Testis (tissue), 3 donors: ENCODE results near the gene ZNF567. TPM values are rescaled to one million over a fixed set of nuclear protein-coding genes. Genes with fewer than 3 reads are reported as not detected.

ENCODE experiments used
- DNase-seq: peaks from one replicate; pipeline ENCODE4 v3.0.0-alpha.2; 2019
- H3K27ac ChIP-seq, 2 donors: fragments of 200-600 bp; sonication (generic); one replicate each; pipeline ENCODE4 v1.5.1; 2019
- H3K27me3 ChIP-seq: fragments of 200-600 bp; sonication (generic); one replicate; pipeline ENCODE4 v1.5.1; 2019
- H3K36me3 ChIP-seq: fragments of 200-600 bp; sonication (generic); one replicate; pipeline ENCODE4 v1.5.1; 2017; ENCODE audit warnings: low read depth; ENCODE audit errors: missing control alignments
- H3K4me1 ChIP-seq: fragments of 200-600 bp; sonication (generic); one replicate; pipeline ENCODE4 v1.5.1; 2019
- H3K4me3 ChIP-seq, 2 donors: fragments of 200-600 bp; sonication (generic); one replicate each; pipeline ENCODE4 v1.5.1; 2017 to 2019
- H3K9me3 ChIP-seq: fragments of 200-600 bp; sonication (generic); one replicate; pipeline ENCODE4 v1.5.1; 2017
- POLR2A ChIP-seq: fragments of 450-650 bp; IDR thresholded peaks from one replicate; pipeline ENCODE4 v1.6.1; 2017; ENCODE audit warnings: antibody characterized with exemption, mild to moderate bottlenecking, moderate library complexity
- WGBS, 2 donors: methylation state at CpG; one replicate each; pipeline ENCODE4 v1.1.5; 2018; 5-methylcytosine and 5-hydroxymethylcytosine counted together
- intact Hi-C: fragments of 100-400 bp; cut with DNase I; formaldehyde crosslinking; loops from one replicate; pipeline ENCODE4 v1.15.1; 2023; ENCODE audit warnings: low total_unique reads
- polyA plus RNA-seq: library from polyadenylated mRNA; stranded (reverse); fragments of 350-450 nt; fragmentation: Illumina TruSeq; extraction: RNeasy Lipid Tissue Mini Kit (QIAGEN cat#74804); gene quantifications from one replicate; pipeline ENCODE4 v1.2.3, GENCODE V29; 2014; ENCODE audit warnings: low read depth, low replicate concordance; ENCODE audit not compliant: insufficient read depth
- total RNA-seq, 2 donors: library from RNA; depleted of rRNA; stranded (reverse); fragments of >200 nt; gene quantifications; one replicate each; pipeline ENCODE4 v1.2.3, GENCODE V29; 2016
- TF ChIP-seq, protein P1 (sequence below), 3 experiments: fragments of 450-650 bp in 2 of 3; fragments of 200-600 bp in 1 of 3; sonication (generic) in 1 of 3; IDR thresholded peaks; one replicate each; pipeline ENCODE4 v1.5.1; 2016 to 2019; ENCODE audit warnings: antibody characterized with exemption in 3 of 3, mild to moderate bottlenecking in 2 of 3, moderate library complexity in 1 of 3

Gene ZNF567
- total and polyA plus RNA-seq, 3 donors from 2014 or later: 9.8 to 17.9 (median 17.0) TPM

DNA sequence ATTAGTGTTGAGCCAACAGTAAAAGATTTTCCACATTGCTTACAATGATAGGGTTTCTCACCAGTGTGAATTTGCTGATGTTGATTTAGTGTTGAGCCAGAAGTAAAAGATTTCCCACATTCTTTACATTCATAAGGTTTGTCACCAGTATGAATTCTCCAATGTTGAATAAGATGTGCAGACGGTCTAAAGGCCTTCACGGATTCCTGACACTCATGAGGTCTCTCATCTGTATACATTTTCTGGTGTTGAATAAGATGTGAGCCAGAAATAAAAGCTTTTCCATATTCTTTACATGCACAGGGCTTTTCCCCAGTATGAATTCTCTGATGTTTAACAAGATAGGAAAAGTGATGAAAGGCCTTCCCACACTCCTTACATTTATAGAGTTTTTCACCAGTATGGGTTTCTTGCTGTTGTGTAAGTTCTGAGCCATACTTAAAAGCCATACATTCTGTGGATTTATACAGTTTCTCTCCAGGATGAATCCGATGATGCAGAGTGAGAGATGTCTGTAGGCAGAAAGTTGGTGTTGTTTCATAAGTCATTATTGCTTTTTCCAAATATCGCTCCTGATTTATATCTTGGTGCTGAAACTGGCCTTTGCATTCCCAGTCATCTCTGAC lies 62.8 kb downstream of the ZNF567 start:
- DNase-seq: no peak
- no peaks in the 10 kb centered on the region for H3K36me3 ChIP-seq
- intact Hi-C loops: no loop called here
- H3K27ac ChIP-seq: no peak overlapping the region
- WGBS, 2 donors: 94 to 98% methylated on average over 4 of the region's 4 CpGs
- H3K9me3 ChIP-seq: no peaks in the 10 kb centered on the region
- no peaks in the 10 kb centered on the region for H3K4me1 ChIP-seq
- no peak overlapping the region for H3K4me3 ChIP-seq
- no peaks in the 10 kb centered on the region for H3K27me3 ChIP-seq
- no peak for TF ChIP-seq POLR2A
- TF ChIP-seq, protein P1, sequence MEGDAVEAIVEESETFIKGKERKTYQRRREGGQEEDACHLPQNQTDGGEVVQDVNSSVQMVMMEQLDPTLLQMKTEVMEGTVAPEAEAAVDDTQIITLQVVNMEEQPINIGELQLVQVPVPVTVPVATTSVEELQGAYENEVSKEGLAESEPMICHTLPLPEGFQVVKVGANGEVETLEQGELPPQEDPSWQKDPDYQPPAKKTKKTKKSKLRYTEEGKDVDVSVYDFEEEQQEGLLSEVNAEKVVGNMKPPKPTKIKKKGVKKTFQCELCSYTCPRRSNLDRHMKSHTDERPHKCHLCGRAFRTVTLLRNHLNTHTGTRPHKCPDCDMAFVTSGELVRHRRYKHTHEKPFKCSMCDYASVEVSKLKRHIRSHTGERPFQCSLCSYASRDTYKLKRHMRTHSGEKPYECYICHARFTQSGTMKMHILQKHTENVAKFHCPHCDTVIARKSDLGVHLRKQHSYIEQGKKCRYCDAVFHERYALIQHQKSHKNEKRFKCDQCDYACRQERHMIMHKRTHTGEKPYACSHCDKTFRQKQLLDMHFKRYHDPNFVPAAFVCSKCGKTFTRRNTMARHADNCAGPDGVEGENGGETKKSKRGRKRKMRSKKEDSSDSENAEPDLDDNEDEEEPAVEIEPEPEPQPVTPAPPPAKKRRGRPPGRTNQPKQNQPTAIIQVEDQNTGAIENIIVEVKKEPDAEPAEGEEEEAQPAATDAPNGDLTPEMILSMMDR (IDR thresholded peaks at IDR 0.05): no peak

Other genes with a start within 250 kb of the ZNF567 start
- gene ZNF566, start 198.1 kb upstream of the ZNF567 start, total RNA-seq: 10 to 100 TPM; 12.1 to 15.0 TPM
- 7.5 TPM for gene ZNF566, start 198.1 kb upstream of the ZNF567 start, polyA plus RNA-seq
- 10 to 100 TPM; 14.2 to 15.4 TPM for gene ZNF260, start 159.3 kb upstream of the ZNF567 start, total RNA-seq
- 5.7 TPM for gene ZNF260, start 159.3 kb upstream of the ZNF567 start, polyA plus RNA-seq
- 10 to 100 TPM; 20.3 to 20.5 TPM for gene ZNF529, start 114.3 kb upstream of the ZNF567 start, total RNA-seq
- gene ZNF529, start 114.3 kb upstream of the ZNF567 start, polyA plus RNA-seq: 18.8 TPM
- 10 to 100 TPM; 21.7 to 26.8 TPM for gene ZNF382, start 82.3 kb upstream of the ZNF567 start, total RNA-seq
- 5.9 TPM for gene ZNF382, start 82.3 kb upstream of the ZNF567 start, polyA plus RNA-seq
- 10 to 100 TPM; 10.2 to 12.8 TPM for gene ZNF461, start 20.8 kb upstream of the ZNF567 start, total RNA-seq
- gene ZNF461, start 20.8 kb upstream of the ZNF567 start, polyA plus RNA-seq: 13.0 TPM
- 10 to 100 TPM; 10.6 to 17.8 TPM for gene ZNF850, start 85.2 kb downstream of the ZNF567 start, total RNA-seq
- 4.1 TPM for gene ZNF850, start 85.2 kb downstream of the ZNF567 start, polyA plus RNA-seq
- gene ZNF790, start 150.8 kb downstream of the ZNF567 start, total RNA-seq: 1 to 10 TPM; 7.4 to 9.3 TPM
- 16.9 TPM for gene ZNF790, start 150.8 kb downstream of the ZNF567 start, polyA plus RNA-seq
- gene ZNF345, start 163.3 kb downstream of the ZNF567 start, total RNA-seq: 10 to 100 TPM in 1 of 2 donors, 1 to 10 TPM in 1; 9.5 to 14.4 TPM
- gene ZNF345, start 163.3 kb downstream of the ZNF567 start, polyA plus RNA-seq: 14.3 TPM
- 10 to 100 TPM; 10.5 to 19.9 TPM for gene ZNF829, start 228.7 kb downstream of the ZNF567 start, total RNA-seq
- gene ZNF829, start 228.7 kb downstream of the ZNF567 start, polyA plus RNA-seq: 12.1 TPM
- gene ZNF568, start 228.7 kb downstream of the ZNF567 start, total RNA-seq: 10 to 100 TPM in 1 of 2 donors, 1 to 10 TPM in 1; 9.9 to 13.3 TPM
- gene ZNF568, start 228.7 kb downstream of the ZNF567 start, polyA plus RNA-seq: 8.1 TPM